ENCODE results near the gene SLC2A10.
"Not testable (repeated sequence)": the region's sequence is repeated elsewhere in the genome, so short reads cannot be mapped to it uniquely, and the experiment has no call there.

- TF ChIP-seq CTCF (IDR thresholded peaks at IDR 0.05; ENCODE audit: low read depth, low read length); EZH2phosphoT487 (IDR thresholded peaks at IDR 0.05; ENCODE audit: low read depth): not testable (repeated sequence)
These were observed 32.7 kb upstream of the SLC2A10 start for GRCh38 chr20:46676649-46677316.

Data from OCI-LY3 (cell line).